ENCODE results near the gene TGM2.

GRCh38 chr20:38190936-38191371, 25.9 kb upstream of the TGM2 start:
- TF ChIP-seq POLR2A (IDR thresholded peaks at IDR 0.05; ENCODE audit: low read depth, low read length), result no peak
- no peak for TF ChIP-seq POLR2AphosphoS5 (IDR thresholded peaks at IDR 0.05; ENCODE audit: low read depth, low read length)
- no peak for TF ChIP-seq TAF1 (IDR thresholded peaks at IDR 0.05; ENCODE audit: borderline replicate concordance, low read depth, low read length)
